ENCODE measurements around the gene AFF2.
"Not testable (repeated sequence)": the region's sequence is repeated elsewhere in the genome, so short reads cannot be mapped to it uniquely, and the experiment has no call there.

AFF2 gene

GRCh38 chrX:148643460-148643859 lies 143.0 kb downstream of the AFF2 start:
- no peak for DNase-seq (ENCODE audit: low spot score)

GRCh38 chrX:148647651-148648050 lies 147.2 kb downstream of the AFF2 start:
- DNase-seq (ENCODE audit: low spot score): no peak

- DNase-seq (ENCODE audit: low spot score): no peak
These were observed 148.9 kb downstream of the AFF2 start for GRCh38 chrX:148649145-148649795.

GRCh38 chrX:148658115-148658730 lies 157.8 kb downstream of the AFF2 start:
- DNase-seq (ENCODE audit: low spot score): no peak

- DNase-seq (ENCODE audit: low spot score): no peak
These were observed 159.1 kb downstream of the AFF2 start for GRCh38 chrX:148659481-148659880.

- peak; percentile 1 for DNase-seq (ENCODE audit: low spot score)
These were observed 160.6 kb downstream of the AFF2 start for GRCh38 chrX:148661035-148661434.

GRCh38 chrX:148662014-148662413 lies 161.6 kb downstream of the AFF2 start:
- DNase-seq (ENCODE audit: low spot score): no peak

- DNase-seq (ENCODE audit: low spot score): no peak
These were observed 163.8 kb downstream of the AFF2 start for GRCh38 chrX:148664171-148664570.

GRCh38 chrX:148664995-148665394 lies 164.6 kb downstream of the AFF2 start:
- DNase-seq (ENCODE audit: low spot score): no peak

GRCh38 chrX:148669175-148669574 lies 168.8 kb downstream of the AFF2 start:
- DNase-seq (ENCODE audit: low spot score): not testable (repeated sequence)

- DNase-seq (ENCODE audit: low spot score): no peak
These were observed 169.9 kb downstream of the AFF2 start for GRCh38 chrX:148670277-148670676.

- DNase-seq (ENCODE audit: low spot score): no peak
These were observed 172.1 kb downstream of the AFF2 start for GRCh38 chrX:148672517-148672916.

- DNase-seq (ENCODE audit: low spot score): no peak
These were observed 181.2 kb downstream of the AFF2 start for GRCh38 chrX:148681605-148682004.

GRCh38 chrX:148682206-148682605 lies 181.8 kb downstream of the AFF2 start:
- no peak for DNase-seq (ENCODE audit: low spot score)

GRCh38 chrX:148691456-148691855 lies 191.0 kb downstream of the AFF2 start:
- no peak for DNase-seq (ENCODE audit: low spot score)

- DNase-seq (ENCODE audit: low spot score): no peak
These were observed 194.8 kb downstream of the AFF2 start for GRCh38 chrX:148695255-148695654.

- no peak for DNase-seq (ENCODE audit: low spot score)
These were observed 197.8 kb downstream of the AFF2 start for GRCh38 chrX:148698221-148698620.

GRCh38 chrX:148700021-148700420 lies 199.6 kb downstream of the AFF2 start:
- no peak for DNase-seq (ENCODE audit: low spot score)

GRCh38 chrX:148713981-148714380 lies 213.6 kb downstream of the AFF2 start:
- no peak for DNase-seq (ENCODE audit: low spot score)

GRCh38 chrX:148715361-148715760 lies 214.9 kb downstream of the AFF2 start:
- DNase-seq (ENCODE audit: low spot score): no peak

- DNase-seq (ENCODE audit: low spot score): no peak
These were observed 222.5 kb downstream of the AFF2 start for GRCh38 chrX:148722966-148723365.

GRCh38 chrX:148723551-148723950 lies 223.1 kb downstream of the AFF2 start:
- no peak for DNase-seq (ENCODE audit: low spot score)

- no peak for DNase-seq (ENCODE audit: low spot score)
These were observed 228.5 kb downstream of the AFF2 start for GRCh38 chrX:148728901-148729300.

- DNase-seq (ENCODE audit: low spot score): no peak
These were observed 232.3 kb downstream of the AFF2 start for GRCh38 chrX:148732743-148733142.

All from SW480 (cell line).